ENCODE results near the gene GLRX2. TPM values are rescaled to one million over a fixed set of nuclear protein-coding genes. Genes with fewer than 3 reads are reported as not detected.

Gene GLRX2
- total RNA-seq, 2 experiments from 2014 or later = 11.0 to 24.0 TPM

DNA sequence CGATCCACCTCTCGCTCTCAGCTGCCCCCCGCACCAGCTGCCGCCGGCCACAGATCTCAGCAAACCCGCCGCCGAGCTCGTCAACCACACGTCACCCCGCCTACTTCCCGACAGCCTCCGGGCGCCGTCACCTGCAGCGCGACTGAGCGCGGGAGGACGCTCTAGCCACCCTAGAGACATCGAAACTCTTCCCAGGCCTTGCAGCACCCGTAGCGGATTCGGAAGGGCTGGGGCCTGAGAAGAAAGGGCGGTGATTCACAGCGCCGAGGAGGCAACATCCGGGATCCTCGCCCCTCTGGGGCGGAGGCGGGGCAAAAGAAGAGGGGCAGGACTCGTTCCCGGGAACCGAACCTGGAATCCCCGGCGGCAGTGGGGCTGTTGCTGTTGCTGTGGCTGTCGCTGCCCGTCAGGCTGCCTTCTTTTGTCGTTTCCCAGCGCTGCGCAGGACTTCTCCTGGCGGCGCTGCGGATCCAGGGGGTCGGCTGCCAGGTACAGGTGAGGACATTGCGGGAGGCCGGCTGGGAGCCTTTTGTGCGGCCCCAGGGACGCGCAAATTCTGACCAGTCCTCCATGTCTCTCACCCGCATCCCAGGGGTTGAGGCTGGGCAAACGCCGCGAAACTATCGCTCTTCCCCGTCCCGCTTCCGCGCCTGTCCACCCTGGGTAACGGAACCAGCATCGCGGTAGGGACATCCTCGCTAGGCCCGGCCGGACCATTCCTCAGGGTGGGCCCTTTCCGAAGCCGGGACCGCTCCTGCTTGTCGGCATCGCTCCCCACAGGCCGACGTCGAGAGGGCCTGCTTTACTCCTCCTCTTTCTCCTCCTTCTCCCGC lies 45.7 kb downstream of the GLRX2 start, which contains the start of the genes RO60 and UCHL5:
Gene RO60 (plus strand): TSS at position 331 of the 833 bp plus-strand sequence. CDS start 9,443 bp downstream, outside the sequence.
Gene UCHL5 (minus strand): TSS at position 79 of the 833 bp plus-strand sequence. CDS start 100 bp downstream, outside the sequence.
- H3K4me1 ChIP-seq (ENCODE audit: insufficient read depth, low read length, poor library complexity, severe bottlenecking) = peaks cover 39% of the 10 kb centered on the region
- peaks cover 96% of the 10 kb centered on the region for H3K79me2 ChIP-seq (ENCODE audit: insufficient read depth, low read depth, low read length)
- POLR2A ChIA-PET = interaction anchor here (0.5 to 3.2 kb wide), 22 partner anchors 8 to 1435 kb away, joined by 3 to 19 read pairs (median 5); partner anchors contain the start of genes GLRX2 and RGS2
- peak within 1 kb of the TSS; percentile 100 for H3K4me3 ChIP-seq (ENCODE audit: low read depth, low read length, poor library complexity, severe bottlenecking)
- H2AFZ ChIP-seq (ENCODE audit: low read length) = peak within 1 kb of the TSS; percentile 92
- no peaks in the 10 kb centered on the region for H3K9me2 ChIP-seq (ENCODE audit: insufficient read depth, low read length)
- peak within 1 kb of the TSS; percentile 82 for H3K27ac ChIP-seq (ENCODE audit: low read depth, low read length, poor library complexity, severe bottlenecking)
- H3K36me3 ChIP-seq (ENCODE audit: insufficient read depth, low read length) = peaks cover 39% of the 10 kb centered on the region
- CTCF ChIA-PET (ENCODE audit: unreplicated experiment) = interaction anchor here (0.8 to 1.3 kb wide), 2 partner anchors 10 to 45 kb away, joined by 3 read pairs; partner anchors contain the start of gene GLRX2
- intact Hi-C loops (cut with micrococcal nuclease; ENCODE audit: unreplicated experiment) = loop anchor here (1.0 to 5.0 kb wide), 5 partner anchors 46 to 1163 kb away; partner anchors contain the start of genes CDC73, GLRX2 and RGS2
- H4K20me1 ChIP-seq (ENCODE audit: insufficient read depth, low read length) = peaks cover 30% of the 10 kb centered on the region
- peaks cover 8% of the 10 kb centered on the region; the same call in 1 of the 2 replicates for H3K9me3 ChIP-seq (ENCODE audit: low read length)
- TF ChIP-seq, protein P1, sequence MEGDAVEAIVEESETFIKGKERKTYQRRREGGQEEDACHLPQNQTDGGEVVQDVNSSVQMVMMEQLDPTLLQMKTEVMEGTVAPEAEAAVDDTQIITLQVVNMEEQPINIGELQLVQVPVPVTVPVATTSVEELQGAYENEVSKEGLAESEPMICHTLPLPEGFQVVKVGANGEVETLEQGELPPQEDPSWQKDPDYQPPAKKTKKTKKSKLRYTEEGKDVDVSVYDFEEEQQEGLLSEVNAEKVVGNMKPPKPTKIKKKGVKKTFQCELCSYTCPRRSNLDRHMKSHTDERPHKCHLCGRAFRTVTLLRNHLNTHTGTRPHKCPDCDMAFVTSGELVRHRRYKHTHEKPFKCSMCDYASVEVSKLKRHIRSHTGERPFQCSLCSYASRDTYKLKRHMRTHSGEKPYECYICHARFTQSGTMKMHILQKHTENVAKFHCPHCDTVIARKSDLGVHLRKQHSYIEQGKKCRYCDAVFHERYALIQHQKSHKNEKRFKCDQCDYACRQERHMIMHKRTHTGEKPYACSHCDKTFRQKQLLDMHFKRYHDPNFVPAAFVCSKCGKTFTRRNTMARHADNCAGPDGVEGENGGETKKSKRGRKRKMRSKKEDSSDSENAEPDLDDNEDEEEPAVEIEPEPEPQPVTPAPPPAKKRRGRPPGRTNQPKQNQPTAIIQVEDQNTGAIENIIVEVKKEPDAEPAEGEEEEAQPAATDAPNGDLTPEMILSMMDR (conservative IDR thresholded peaks at IDR 0.05; ENCODE audit: low read length) = no peak
- no peak for TF ChIP-seq EZH2phosphoT487 (IDR thresholded peaks at IDR 0.05; ENCODE audit: borderline replicate concordance, low read depth, low read length)
- DNase-seq (ENCODE audit: low spot score) = peak; percentile 97
- BruUV-seq (replicated peaks) = no TSS peak
- H3K4me2 ChIP-seq (ENCODE audit: low read length) = peak within 1 kb of the TSS; percentile 84

DNA sequence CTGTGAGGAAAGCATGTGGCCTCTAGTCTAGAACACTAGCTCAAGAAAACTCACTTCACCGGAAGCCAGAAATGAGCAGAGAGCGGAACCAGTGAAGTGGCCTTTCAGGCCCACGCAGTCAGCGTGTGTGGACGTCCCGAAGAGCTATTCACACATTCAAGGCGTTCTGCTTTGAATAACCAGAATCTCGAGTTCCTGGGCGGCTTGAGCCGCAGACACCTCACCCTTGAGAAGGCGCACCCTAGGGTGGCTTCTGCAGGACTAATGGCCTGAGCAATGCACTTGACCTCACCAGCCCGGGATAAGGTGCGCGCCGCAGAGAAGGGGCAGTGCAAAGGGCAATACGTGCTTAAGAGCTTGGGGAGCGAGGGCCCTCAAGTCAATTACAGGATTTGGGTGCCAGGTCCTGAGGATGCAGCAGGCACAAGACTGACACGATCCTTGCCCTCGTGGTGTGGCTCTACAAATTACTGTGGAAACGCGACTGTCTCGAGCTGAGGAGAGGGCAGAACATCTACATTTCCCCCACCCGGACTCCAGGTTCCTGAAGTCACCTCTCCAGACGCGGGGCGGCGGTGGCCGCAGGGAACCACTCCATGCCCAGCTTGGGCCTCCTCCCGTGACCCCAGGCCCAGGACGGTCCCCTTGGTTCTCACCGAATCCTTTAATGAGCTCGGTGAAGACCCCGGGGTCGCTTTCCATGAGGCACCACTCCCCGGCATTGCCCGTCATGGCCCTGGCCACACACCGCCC lies 46.5 kb downstream of the GLRX2 start:
- TSS peak; percentile 54 for BruUV-seq (replicated peaks)
- peak; percentile 76 for DNase-seq (ENCODE audit: low spot score)
- no peak for TF ChIP-seq EZH2phosphoT487 (IDR thresholded peaks at IDR 0.05; ENCODE audit: borderline replicate concordance, low read depth, low read length)
- TF ChIP-seq, protein P1 (conservative IDR thresholded peaks at IDR 0.05; ENCODE audit: low read length) = no peak
- peaks cover 42% of the 10 kb centered on the region for H3K4me1 ChIP-seq (ENCODE audit: insufficient read depth, low read length, poor library complexity, severe bottlenecking)
- H4K20me1 ChIP-seq (ENCODE audit: insufficient read depth, low read length) = peaks cover 31% of the 10 kb centered on the region
- ChIA-PET POLR2A (interaction anchor here (0.6 to 3.2 kb wide), 30 partner anchors 9 to 1434 kb away, joined by 3 to 19 read pairs (median 4); partner anchors contain the start of genes GLRX2 and RGS2), CTCF (ENCODE audit: unreplicated experiment) (interaction anchor here (0.7 to 1.3 kb wide), 3 partner anchors 9 to 46 kb away, joined by 3 to 4 read pairs (median 3); partner anchors contain the start of gene GLRX2)
- peak overlapping the region; percentile 100 for H3K4me3 ChIP-seq (ENCODE audit: low read depth, low read length, poor library complexity, severe bottlenecking)
- H3K9me3 ChIP-seq (ENCODE audit: low read length) = peaks cover 8% of the 10 kb centered on the region; the same call in 1 of the 2 replicates
- intact Hi-C loops (cut with micrococcal nuclease; ENCODE audit: unreplicated experiment) = loop anchor here (1.0 to 5.0 kb wide), 5 partner anchors 47 to 1164 kb away; partner anchors contain the start of genes CDC73, GLRX2 and RGS2
- H2AFZ ChIP-seq (ENCODE audit: low read length) = peak overlapping the region; percentile 16; the same call in 1 of the 2 replicates
- peaks cover 96% of the 10 kb centered on the region for H3K79me2 ChIP-seq (ENCODE audit: insufficient read depth, low read depth, low read length)
- H3K27ac ChIP-seq (ENCODE audit: low read depth, low read length, poor library complexity, severe bottlenecking) = peak overlapping the region; percentile 82
- peak overlapping the region; percentile 84 for H3K4me2 ChIP-seq (ENCODE audit: low read length)
- H3K36me3 ChIP-seq (ENCODE audit: insufficient read depth, low read length) = peaks cover 45% of the 10 kb centered on the region
- H3K9me2 ChIP-seq (ENCODE audit: insufficient read depth, low read length) = no peaks in the 10 kb centered on the region

All from OCI-LY7 (cell line).